Measurements from ENCODE around the gene REEP6.
"Not testable (repeated sequence)": the region's sequence is repeated elsewhere in the genome, so short reads cannot be mapped to it uniquely, and the experiment has no call there.

The REEP6 gene

GRCh38 chr19:1526066-1526778 lies 35.2 kb downstream of the REEP6 start:
- Histone ChIP-seq H3K36me3 (no peaks in the 10 kb centered on the region), H3K4me3 (ENCODE audit: low read depth, low read length) (no peak overlapping the region), H3K27ac (no peak overlapping the region), H3K27me3 (ENCODE audit: insufficient read depth, low read depth, severe bottlenecking) (peaks cover 9% of the 10 kb centered on the region), H3K9me3 (ENCODE audit: severe bottlenecking) (no peaks in the 10 kb centered on the region)
- DNase-seq = no peak
- TF ChIP-seq CTCF (IDR thresholded peaks at IDR 0.05; ENCODE audit: low read depth, low read length) = no peak

- Histone ChIP-seq H3K9me3 (ENCODE audit: severe bottlenecking) (no peaks in the 10 kb centered on the region), H3K27ac (no peak overlapping the region), H3K27me3 (ENCODE audit: insufficient read depth, low read depth, severe bottlenecking) (peaks cover 9% of the 10 kb centered on the region), H3K36me3 (no peaks in the 10 kb centered on the region), H3K4me3 (ENCODE audit: low read depth, low read length) (no peak overlapping the region)
- TF ChIP-seq CTCF (IDR thresholded peaks at IDR 0.05; ENCODE audit: low read depth, low read length) = no peak
- no peak for DNase-seq
Observed at GRCh38 chr19:1526979-1527649, 36.1 kb downstream of the REEP6 start.

- peaks cover 9% of the 10 kb centered on the region for H3K27me3 ChIP-seq (ENCODE audit: insufficient read depth, low read depth, severe bottlenecking)
- no peak for DNase-seq
- no peak overlapping the region for H3K4me3 ChIP-seq (ENCODE audit: low read depth, low read length)
- no peak overlapping the region for H3K27ac ChIP-seq
- TF ChIP-seq CTCF (IDR thresholded peaks at IDR 0.05; ENCODE audit: low read depth, low read length) = no peak
- H3K36me3 ChIP-seq = no peaks in the 10 kb centered on the region
- H3K9me3 ChIP-seq (ENCODE audit: severe bottlenecking) = no peaks in the 10 kb centered on the region
Observed at GRCh38 chr19:1527650-1528309, 36.8 kb downstream of the REEP6 start.

GRCh38 chr19:1528596-1529429 lies 37.8 kb downstream of the REEP6 start:
- Histone ChIP-seq H3K9me3 (ENCODE audit: severe bottlenecking) (no peaks in the 10 kb centered on the region), H3K4me3 (ENCODE audit: low read depth, low read length) (no peak overlapping the region), H3K27ac (no peak overlapping the region), H3K36me3 (no peaks in the 10 kb centered on the region), H3K27me3 (ENCODE audit: insufficient read depth, low read depth, severe bottlenecking) (peaks cover 6% of the 10 kb centered on the region)
- DNase-seq = no peak
- no peak for TF ChIP-seq CTCF (IDR thresholded peaks at IDR 0.05; ENCODE audit: low read depth, low read length)

- Histone ChIP-seq H3K9me3 (ENCODE audit: severe bottlenecking) (no peaks in the 10 kb centered on the region), H3K27ac (no peak overlapping the region), H3K36me3 (no peaks in the 10 kb centered on the region), H3K27me3 (ENCODE audit: insufficient read depth, low read depth, severe bottlenecking) (peaks cover 4% of the 10 kb centered on the region), H3K4me3 (ENCODE audit: low read depth, low read length) (no peak overlapping the region)
- no peak for DNase-seq
- no peak for TF ChIP-seq CTCF (IDR thresholded peaks at IDR 0.05; ENCODE audit: low read depth, low read length)
Observed at GRCh38 chr19:1529430-1529816, 38.4 kb downstream of the REEP6 start.

- not testable (repeated sequence) for H3K9me3 ChIP-seq (ENCODE audit: severe bottlenecking); H3K27me3 ChIP-seq (ENCODE audit: insufficient read depth, low read depth, severe bottlenecking); H3K36me3 ChIP-seq; DNase-seq; H3K27ac ChIP-seq; H3K4me3 ChIP-seq (ENCODE audit: low read depth, low read length)
Observed at GRCh38 chr19:1530856-1531255, 39.9 kb downstream of the REEP6 start.

Measured in WERI-Rb-1 (cell line).